Neural progenitor cell (in vitro differentiated cells): Measurements from ENCODE around the gene RNF150. TPM values are rescaled to one million over a fixed set of nuclear protein-coding genes. Genes with fewer than 3 reads are reported as not detected.

Source experiments
- DNase-seq: peaks from one replicate; pipeline ENCODE4 v3.0.0-alpha.2; 2016; ENCODE audit warnings: low spot score
- H2AFZ ChIP-seq: fragments of 200-600 bp; sonication (generic); replicated peaks from 2 replicates; pipeline ENCODE4 v1.6.1; 2016; ENCODE audit warnings: antibody characterized with exemption
- H3F3A ChIP-seq: fragments of 200-600 bp; sonication (generic); 2 replicates; pipeline ENCODE4 v1.6.1; 2016; ENCODE audit warnings: antibody characterized with exemption, low read depth
- H3K27ac ChIP-seq: fragments of 200-600 bp; sonication (generic); 2 replicates; pipeline ENCODE4 v1.5.1; 2016; ENCODE audit warnings: mild to moderate bottlenecking
- H3K27me3 ChIP-seq: fragments of 200-600 bp; sonication (generic); 2 replicates; pipeline ENCODE4 v1.6.1; 2016; ENCODE audit warnings: mild to moderate bottlenecking, moderate library complexity
- H3K36me3 ChIP-seq: fragments of 200-600 bp; sonication (generic); 2 replicates; pipeline ENCODE4 v1.5.1; 2016
- H3K4me1 ChIP-seq: fragments of 200-600 bp; sonication (generic); 2 replicates; pipeline ENCODE4 v1.6.1; 2016; ENCODE audit warnings: mixed run types
- H3K4me2 ChIP-seq: fragments of 200-600 bp; sonication (generic); 2 replicates; pipeline ENCODE4 v1.6.1; 2016
- H3K4me3 ChIP-seq: fragments of 200-600 bp; sonication (generic); 2 replicates; pipeline ENCODE4 v1.5.1; 2016
- H3K79me2 ChIP-seq: fragments of 200-600 bp; sonication (generic); 2 replicates; pipeline ENCODE4 v1.6.1; 2016; ENCODE audit warnings: low read depth
- H3K9ac ChIP-seq: fragments of 200-600 bp; sonication (generic); 2 replicates; pipeline ENCODE4 v1.6.1; 2016
- H3K9me3 ChIP-seq: fragments of 200-600 bp; sonication (generic); 2 replicates; pipeline ENCODE4 v1.5.1; 2016; ENCODE audit warnings: low read depth
- H4K20me1 ChIP-seq: fragments of 200-600 bp; sonication (generic); 2 replicates; pipeline ENCODE4 v1.6.1; 2016; ENCODE audit warnings: low read depth
- H3K27ac Mint-ChIP-seq: 3 replicates; pipeline ENCODE4 v1.8.0; 2021; ENCODE audit warnings: mixed read lengths
- H3K27me3 Mint-ChIP-seq: 2 replicates; pipeline ENCODE4 v1.8.0; 2022; ENCODE audit warnings: low read depth, mild to moderate bottlenecking, inconsistent platforms, moderate library complexity, mixed read lengths; ENCODE audit not compliant: insufficient read depth
- H3K36me3 Mint-ChIP-seq: 3 replicates; pipeline ENCODE4 v1.8.0; 2021; ENCODE audit warnings: mixed read lengths
- H3K4me1 Mint-ChIP-seq: 3 replicates; pipeline ENCODE4 v1.8.0; 2021; ENCODE audit warnings: mixed read lengths
- H3K4me3 Mint-ChIP-seq: 3 replicates; pipeline ENCODE4 v1.8.0; 2021; ENCODE audit warnings: mild to moderate bottlenecking, moderate library complexity, mixed read lengths
- H3K9me3 Mint-ChIP-seq: 3 replicates; pipeline ENCODE4 v1.8.0; 2020; ENCODE audit warnings: mixed read lengths
- CTCF ChIP-seq: fragments of 200-600 bp; sonication (generic); IDR thresholded peaks from 2 replicates; pipeline ENCODE4 v1.5.1; 2017; ENCODE audit warnings: antibody characterized with exemption, mild to moderate bottlenecking
- EZH2 ChIP-seq: fragments of 200-600 bp; sonication (generic); IDR thresholded peaks from 2 replicates; pipeline ENCODE4 v1.6.1; 2017; ENCODE audit warnings: antibody characterized with exemption, mild to moderate bottlenecking, moderate library complexity
- EZH2phosphoT487 ChIP-seq: fragments of 200-600 bp; sonication (generic); IDR thresholded peaks from 2 replicates; pipeline ENCODE4 v1.6.1; 2017; ENCODE audit warnings: antibody characterized with exemption
- total RNA-seq: library from RNA; depleted of rRNA; stranded (reverse); fragments of >200 nt; gene quantifications from 2 replicates; pipeline ENCODE4 v1.2.3, GENCODE V29; 2015; ENCODE audit warnings: low replicate concordance

The RNF150 gene
- total RNA-seq, 1 donor from 2014 or later, result 1.4 TPM

- H3K9me3 ChIP-seq, result no peaks in the 10 kb centered on the region
- no peak overlapping the region for H3K4me3 ChIP-seq
- H3K9ac ChIP-seq, result no peak overlapping the region
- H3K36me3 Mint-ChIP-seq, result peaks cover 2% of the 10 kb centered on the region
- no peak overlapping the region for H2AFZ ChIP-seq
- H3K4me1 ChIP-seq, result peaks cover 8% of the 10 kb centered on the region
- no peaks in the 10 kb centered on the region for H3K27me3 ChIP-seq
- H3K27ac Mint-ChIP-seq, result no peak overlapping the region
- H3K4me3 Mint-ChIP-seq, result no peak overlapping the region
- H3K4me2 ChIP-seq, result no peak overlapping the region
- DNase-seq, result no peak
- H3K79me2 ChIP-seq, result no peaks in the 10 kb centered on the region
- H3K27ac ChIP-seq, result no peak overlapping the region
- no peaks in the 10 kb centered on the region for H3K36me3 ChIP-seq
- H3K9me3 Mint-ChIP-seq, result no peaks in the 10 kb centered on the region
- no peaks in the 10 kb centered on the region for H3K4me1 Mint-ChIP-seq
- no peaks in the 10 kb centered on the region for H4K20me1 ChIP-seq
- no peaks in the 10 kb centered on the region for H3K27me3 Mint-ChIP-seq
- no peaks in the 10 kb centered on the region for H3F3A ChIP-seq
- TF ChIP-seq EZH2, result no peak
- no peak for TF ChIP-seq CTCF
Observed at GRCh38 chr4:140935254-140935653, 198.0 kb downstream of the RNF150 start.

- H3K9me3 Mint-ChIP-seq, result no peaks in the 10 kb centered on the region
- H3K27ac ChIP-seq, result no peak overlapping the region
- no peaks in the 10 kb centered on the region for H3K27me3 Mint-ChIP-seq
- no peak overlapping the region for H3K4me2 ChIP-seq
- no peaks in the 10 kb centered on the region for H3K4me1 Mint-ChIP-seq
- no peaks in the 10 kb centered on the region for H3K9me3 ChIP-seq
- H3K36me3 ChIP-seq, result no peaks in the 10 kb centered on the region
- H3K36me3 Mint-ChIP-seq, result peaks cover 2% of the 10 kb centered on the region
- H3K4me3 Mint-ChIP-seq, result no peak overlapping the region
- H3K9ac ChIP-seq, result no peak overlapping the region
- no peaks in the 10 kb centered on the region for H3K4me1 ChIP-seq
- H2AFZ ChIP-seq, result no peak overlapping the region
- no peak overlapping the region for H3K4me3 ChIP-seq
- H3F3A ChIP-seq, result no peaks in the 10 kb centered on the region
- no peaks in the 10 kb centered on the region for H3K27me3 ChIP-seq
- H3K27ac Mint-ChIP-seq, result no peak overlapping the region
- DNase-seq, result no peak
- H3K79me2 ChIP-seq, result no peaks in the 10 kb centered on the region
- H4K20me1 ChIP-seq, result no peaks in the 10 kb centered on the region
- TF ChIP-seq CTCF, result no peak
- no peak for TF ChIP-seq EZH2phosphoT487
- no peak for TF ChIP-seq EZH2
Observed at GRCh38 chr4:140932501-140933045, 200.7 kb downstream of the RNF150 start.

GRCh38 chr4:140931911-140932310 is 201.4 kb downstream of the RNF150 start:
- no peak overlapping the region for H2AFZ ChIP-seq
- Mint-ChIP-seq H3K27ac (no peak overlapping the region), H3K36me3 (peaks cover 2% of the 10 kb centered on the region), H3K9me3 (no peaks in the 10 kb centered on the region), H3K4me1 (peaks cover 1% of the 10 kb centered on the region), H3K4me3 (no peak overlapping the region), H3K27me3 (no peaks in the 10 kb centered on the region)
- no peaks in the 10 kb centered on the region for H3K36me3 ChIP-seq
- no peaks in the 10 kb centered on the region for H4K20me1 ChIP-seq
- H3K4me3 ChIP-seq, result no peak overlapping the region
- no peaks in the 10 kb centered on the region for H3K4me1 ChIP-seq
- no peaks in the 10 kb centered on the region for H3F3A ChIP-seq
- H3K9me3 ChIP-seq, result no peaks in the 10 kb centered on the region
- no peak overlapping the region for H3K27ac ChIP-seq
- H3K4me2 ChIP-seq, result no peak overlapping the region
- DNase-seq, result no peak
- no peak overlapping the region for H3K9ac ChIP-seq
- H3K79me2 ChIP-seq, result no peaks in the 10 kb centered on the region
- TF ChIP-seq EZH2phosphoT487 (no peak), CTCF (no peak), EZH2 (no peak)
- no peaks in the 10 kb centered on the region for H3K27me3 ChIP-seq
